ENCODE data around the gene HMGCL. TPM values are rescaled to one million over a fixed set of nuclear protein-coding genes. Genes with fewer than 3 reads are reported as not detected.
"Not testable (repeated sequence)": the region's sequence is repeated elsewhere in the genome, so short reads cannot be mapped to it uniquely, and the experiment has no call there.

Gene HMGCL
- total RNA-seq, 1 experiment from 2014 or later: 19.4 TPM

- no peaks in the 10 kb centered on the region for H3K36me3 ChIP-seq (ENCODE audit: control insufficient read depth, insufficient read depth, low read length)
- Mint-ChIP-seq H3K4me1 (ENCODE audit: low read depth, unreplicated experiment) (peaks cover 7% of the 10 kb centered on the region), H3K27ac (ENCODE audit: unreplicated experiment) (no peak overlapping the region), H3K9me3 (ENCODE audit: unreplicated experiment) (no peaks in the 10 kb centered on the region), H3K27me3 (ENCODE audit: insufficient read depth, unreplicated experiment) (peaks cover 8% of the 10 kb centered on the region), H3K36me3 (ENCODE audit: insufficient read depth, unreplicated experiment) (peaks cover 6% of the 10 kb centered on the region), H3K4me3 (ENCODE audit: unreplicated experiment) (peak overlapping the region; percentile 63)
- H3K9me3 ChIP-seq: no peaks in the 10 kb centered on the region
- no peaks in the 10 kb centered on the region for H3K27me3 ChIP-seq (replicated peaks; ENCODE audit: control insufficient read depth, insufficient read depth, low read length)
- ChIA-PET CTCF (interaction anchor here (0.5 kb wide), 1 partner anchor 12 kb away, joined by 3 read pairs; the partner anchor contains the start of gene HMGCL), POLR2A (interaction anchor here (0.6 kb wide), 1 partner anchor 12 kb away, joined by 5 read pairs; no protein-coding TSS in a partner anchor)
- BruUV-seq (replicated peaks): no TSS peak
- intact Hi-C loops (cut with micrococcal nuclease; ENCODE audit: unreplicated experiment): no loop called here
- TF ChIP-seq CTCF (IDR thresholded peaks at IDR 0.05; ENCODE audit: insufficient read depth in 1 of 2, low read depth in 1 of 2, low read length in 1 of 2, severe bottlenecking in 1 of 2, unreplicated experiment in 1 of 2): no peak
- H3K4me1 ChIP-seq: no peaks in the 10 kb centered on the region
- DNase-seq: peak in 1 of 2 experiments; percentile 3
- peak overlapping the region; percentile 5; the same call in 1 of the 2 replicates for H3K4me3 ChIP-seq (ENCODE audit: low read depth, low read length)
Observed at GRCh38 chr1:23837908-23838307, 12.7 kb upstream of the HMGCL start.

- Mint-ChIP-seq H3K4me1 (ENCODE audit: low read depth, unreplicated experiment) (peaks cover 7% of the 10 kb centered on the region), H3K27me3 (ENCODE audit: insufficient read depth, unreplicated experiment) (peaks cover 8% of the 10 kb centered on the region), H3K4me3 (ENCODE audit: unreplicated experiment) (no peak overlapping the region), H3K27ac (ENCODE audit: unreplicated experiment) (no peak overlapping the region), H3K36me3 (ENCODE audit: insufficient read depth, unreplicated experiment) (peaks cover 6% of the 10 kb centered on the region), H3K9me3 (ENCODE audit: unreplicated experiment) (no peaks in the 10 kb centered on the region)
- no peak for TF ChIP-seq CTCF (IDR thresholded peaks at IDR 0.05; ENCODE audit: insufficient read depth in 1 of 2, low read depth in 1 of 2, low read length in 1 of 2, severe bottlenecking in 1 of 2, unreplicated experiment in 1 of 2)
- Histone ChIP-seq H3K36me3 (ENCODE audit: control insufficient read depth, insufficient read depth, low read length) (no peaks in the 10 kb centered on the region), H3K27me3 (replicated peaks; ENCODE audit: control insufficient read depth, insufficient read depth, low read length) (no peaks in the 10 kb centered on the region), H3K4me3 (ENCODE audit: low read depth, low read length) (no peak overlapping the region), H3K9me3 (no peaks in the 10 kb centered on the region), H3K4me1 (no peaks in the 10 kb centered on the region)
- ChIA-PET POLR2A (no interaction called here), CTCF (no interaction called here)
- BruUV-seq (replicated peaks): no TSS peak
- no peak for DNase-seq
- intact Hi-C loops (cut with micrococcal nuclease; ENCODE audit: unreplicated experiment): no loop called here
Observed at GRCh38 chr1:23836037-23836436, 10.8 kb upstream of the HMGCL start.

GRCh38 chr1:23834156-23834555 lies 8.9 kb upstream of the HMGCL start:
- H3K4me3 ChIP-seq (ENCODE audit: low read depth, low read length); CTCF ChIA-PET; H3K4me1 ChIP-seq; H3K27me3 Mint-ChIP-seq (ENCODE audit: insufficient read depth, unreplicated experiment); H3K9me3 Mint-ChIP-seq (ENCODE audit: unreplicated experiment); intact Hi-C loops (cut with micrococcal nuclease; ENCODE audit: unreplicated experiment); BruUV-seq (replicated peaks); H3K4me3 Mint-ChIP-seq (ENCODE audit: unreplicated experiment); H3K27ac Mint-ChIP-seq (ENCODE audit: unreplicated experiment); POLR2A ChIA-PET; H3K9me3 ChIP-seq; H3K36me3 Mint-ChIP-seq (ENCODE audit: insufficient read depth, unreplicated experiment); H3K27me3 ChIP-seq (replicated peaks; ENCODE audit: control insufficient read depth, insufficient read depth, low read length); H3K4me1 Mint-ChIP-seq (ENCODE audit: low read depth, unreplicated experiment); DNase-seq; H3K36me3 ChIP-seq (ENCODE audit: control insufficient read depth, insufficient read depth, low read length): not testable (repeated sequence)

- Mint-ChIP-seq H3K27me3 (ENCODE audit: insufficient read depth, unreplicated experiment) (no peaks in the 10 kb centered on the region), H3K9me3 (ENCODE audit: unreplicated experiment) (no peaks in the 10 kb centered on the region), H3K36me3 (ENCODE audit: insufficient read depth, unreplicated experiment) (peaks cover 6% of the 10 kb centered on the region), H3K4me3 (ENCODE audit: unreplicated experiment) (no peak overlapping the region), H3K27ac (ENCODE audit: unreplicated experiment) (no peak overlapping the region), H3K4me1 (ENCODE audit: low read depth, unreplicated experiment) (no peaks in the 10 kb centered on the region)
- Histone ChIP-seq H3K9me3 (no peaks in the 10 kb centered on the region), H3K4me1 (no peaks in the 10 kb centered on the region), H3K4me3 (ENCODE audit: low read depth, low read length) (no peak overlapping the region), H3K36me3 (ENCODE audit: control insufficient read depth, insufficient read depth, low read length) (no peaks in the 10 kb centered on the region), H3K27me3 (replicated peaks; ENCODE audit: control insufficient read depth, insufficient read depth, low read length) (no peaks in the 10 kb centered on the region)
- no peak for TF ChIP-seq CTCF (IDR thresholded peaks at IDR 0.05; ENCODE audit: insufficient read depth in 1 of 2, low read depth in 1 of 2, low read length in 1 of 2, severe bottlenecking in 1 of 2, unreplicated experiment in 1 of 2)
- intact Hi-C loops (cut with micrococcal nuclease; ENCODE audit: unreplicated experiment): no loop called here
- CTCF ChIA-PET: no interaction called here
- BruUV-seq (replicated peaks): no TSS peak
- POLR2A ChIA-PET: no interaction called here
- no peak for DNase-seq
Observed at GRCh38 chr1:23827717-23828116, 2.5 kb upstream of the HMGCL start.

- H3K27me3 Mint-ChIP-seq (ENCODE audit: insufficient read depth, unreplicated experiment); H3K4me3 Mint-ChIP-seq (ENCODE audit: unreplicated experiment); DNase-seq; CTCF ChIA-PET; H3K4me3 ChIP-seq (ENCODE audit: low read depth, low read length); H3K27ac Mint-ChIP-seq (ENCODE audit: unreplicated experiment); H3K4me1 Mint-ChIP-seq (ENCODE audit: low read depth, unreplicated experiment); H3K9me3 ChIP-seq; H3K36me3 Mint-ChIP-seq (ENCODE audit: insufficient read depth, unreplicated experiment); H3K9me3 Mint-ChIP-seq (ENCODE audit: unreplicated experiment); POLR2A ChIA-PET; H3K27me3 ChIP-seq (replicated peaks; ENCODE audit: control insufficient read depth, insufficient read depth, low read length); H3K4me1 ChIP-seq; intact Hi-C loops (cut with micrococcal nuclease; ENCODE audit: unreplicated experiment); H3K36me3 ChIP-seq (ENCODE audit: control insufficient read depth, insufficient read depth, low read length); BruUV-seq (replicated peaks): not testable (repeated sequence)
Observed at GRCh38 chr1:23826590-23826989, 1.4 kb upstream of the HMGCL start.
